Esophagus muscularis mucosa (tissue), 4 donors: Measurements from ENCODE around the gene PSMD13. TPM values are rescaled to one million over a fixed set of nuclear protein-coding genes. Genes with fewer than 3 reads are reported as not detected.

ENCODE experiments used
- DNase-seq: peaks from one replicate; pipeline ENCODE4 v3.0.0-alpha.2; 2017; ENCODE audit errors: extremely low spot score
- H3K27ac ChIP-seq, 4 donors: fragments of 200-600 bp; sonication (generic); replicated peaks in 1 of 4; 1 replicate in 3 of 4; 2 replicates in 1 of 4; pipeline ENCODE4 v1.5.1; 2016 to 2019; ENCODE audit warnings: mild to moderate bottlenecking in 1 of 4
- H3K27me3 ChIP-seq, 4 donors: fragments of 200-600 bp; sonication (generic); one replicate each; pipeline versions ENCODE4 v1.5.1 to v1.6.0; 2016 to 2019
- H3K36me3 ChIP-seq, 4 donors: fragments of 200-600 bp; sonication (generic); one replicate each; pipeline ENCODE4 v1.5.1; 2016 to 2019
- H3K4me1 ChIP-seq, 4 donors: fragments of 200-600 bp; sonication (generic); one replicate each; pipeline ENCODE4 v1.5.1; 2016 to 2019
- H3K4me3 ChIP-seq, 4 donors: fragments of 200-600 bp; sonication (generic); 1 replicate in 2 of 4; 2 replicates in 2 of 4; pipeline ENCODE4 v1.5.1; 2016 to 2019; ENCODE audit warnings: mild to moderate bottlenecking in 4 of 4, moderate library complexity in 1 of 4
- H3K9me3 ChIP-seq, 4 donors: fragments of 200-600 bp; sonication (generic); 1 replicate in 3 of 4; 2 replicates in 1 of 4; pipeline ENCODE4 v1.5.1; 2016 to 2019
- CTCF ChIP-seq, 3 experiments: fragments of 200-600 bp in 2 of 3; fragments of 450-650 bp in 1 of 3; sonication (generic) in 2 of 3; IDR thresholded peaks; one replicate each; pipeline ENCODE4 v1.5.1; 2017 to 2019; ENCODE audit warnings: antibody characterized with exemption in 3 of 3, mild to moderate bottlenecking in 2 of 3, moderate library complexity in 1 of 3
- EP300 ChIP-seq: sonication (generic); formaldehyde crosslinking; IDR thresholded peaks from one replicate; pipeline ENCODE4 v1.6.1; 2017; ENCODE audit warnings: antibody characterized with exemption
- POLR2A ChIP-seq: fragments of 450-650 bp; IDR thresholded peaks from one replicate; pipeline ENCODE4 v1.6.1; 2017; ENCODE audit warnings: antibody characterized with exemption, moderate library complexity, mild to moderate bottlenecking, low read depth
- POLR2AphosphoS5 ChIP-seq, 2 donors: sonication (generic); formaldehyde crosslinking; IDR thresholded peaks; one replicate each; pipeline ENCODE4 v1.6.1; 2017; ENCODE audit warnings: antibody characterized with exemption in 2 of 2
- WGBS: methylation state at CpG from one replicate; pipeline ENCODE4 v1.1.5; 2018; 5-methylcytosine and 5-hydroxymethylcytosine counted together
- intact Hi-C: fragments of 100-400 bp; cut with DNase I; formaldehyde crosslinking; loops from one replicate; pipeline ENCODE4 v1.15.1; 2023
- total RNA-seq, 4 donors: library from RNA; depleted of rRNA; stranded (reverse); fragments of >200 nt; gene quantifications; one replicate each; pipeline versions ENCODE4 v1.1.0 to v1.2.1, GENCODE V29; 2016

The PSMD13 gene
- total RNA-seq, 4 donors from 2014 or later: 86.4 to 124 (median 94.1) TPM

- no peak for DNase-seq
- peaks cover 34 to 74% (median 53%) of the 10 kb centered on the region in 4 donors for H3K36me3 ChIP-seq
- 91% methylated on average over 5 of the region's 5 CpGs for WGBS
- peaks cover 14 to 25% (median 22%) of the 10 kb centered on the region in 4 donors for H3K4me1 ChIP-seq
- TF ChIP-seq POLR2AphosphoS5 (IDR thresholded peaks at IDR 0.05) (no peak), POLR2A (no peak), EP300 (no peak), CTCF (IDR thresholded peaks at IDR 0.05) (no peak)
- no peak overlapping the region for H3K27ac ChIP-seq
- H3K4me3 ChIP-seq: no peak overlapping the region
- H3K27me3 ChIP-seq: no peaks in the 10 kb centered on the region
- no peaks in the 10 kb centered on the region for H3K9me3 ChIP-seq
- intact Hi-C loops: no loop called here
Measured at GRCh38 chr11:241634-242033, 4.9 kb downstream of the PSMD13 start.

DNA sequence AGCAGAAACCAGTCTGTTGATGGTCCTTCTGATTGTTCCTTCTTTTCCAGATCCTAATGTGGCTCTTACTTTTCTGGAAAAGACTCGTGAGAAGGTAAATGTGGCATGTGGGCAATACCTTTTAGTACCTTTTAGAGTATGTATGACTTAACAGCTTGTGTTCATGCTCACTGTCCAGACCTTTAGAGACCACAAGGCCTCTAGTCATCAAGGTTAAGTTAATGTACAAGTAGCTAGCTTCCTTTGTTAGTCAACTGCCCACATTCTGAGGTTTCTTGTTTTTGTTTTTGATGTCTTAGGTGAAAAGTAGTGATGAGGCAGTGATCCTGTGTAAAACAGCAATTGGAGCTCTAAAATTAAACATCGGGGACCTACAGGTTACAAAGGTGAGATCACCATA is 7.6 kb downstream of the PSMD13 start:
- intact Hi-C loops: no loop called here
- H3K36me3 ChIP-seq: peaks cover 57 to 100% (median 81%) of the 10 kb centered on the region in 4 donors
- H3K4me1 ChIP-seq: peaks cover 0 to 10% (median 3%) of the 10 kb centered on the region in 4 donors
- H3K27ac ChIP-seq: no peak overlapping the region
- TF ChIP-seq EP300 (no peak), POLR2A (no peak), CTCF (IDR thresholded peaks at IDR 0.05) (no peak)
- H3K4me3 ChIP-seq: no peak overlapping the region
- DNase-seq: no peak
- no peaks in the 10 kb centered on the region for H3K9me3 ChIP-seq
- no peaks in the 10 kb centered on the region for H3K27me3 ChIP-seq
- 92% methylated on average over 2 of the region's 2 CpGs for WGBS

DNA sequence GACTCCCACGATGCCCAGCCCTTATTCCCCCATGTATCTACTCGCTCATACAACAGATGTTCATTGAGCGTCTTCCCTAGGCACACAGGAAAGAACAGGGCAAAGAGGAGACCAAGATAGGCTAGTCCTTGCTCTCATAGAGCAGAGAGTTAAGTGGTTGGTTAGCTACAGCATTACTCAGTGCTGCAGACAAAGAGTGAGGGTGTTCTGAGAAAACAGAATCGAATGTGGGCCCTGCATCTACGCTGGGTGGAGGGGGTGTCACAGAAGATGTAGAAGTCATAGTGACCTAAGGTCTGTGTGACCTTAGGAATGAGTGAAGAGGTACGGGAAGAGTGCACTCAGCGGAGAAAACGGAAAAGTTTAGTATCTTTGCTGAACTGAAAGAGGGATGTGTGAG is 12.3 kb downstream of the PSMD13 start:
- no peaks in the 10 kb centered on the region for H3K27me3 ChIP-seq
- no peaks in the 10 kb centered on the region for H3K4me1 ChIP-seq
- no peak for TF ChIP-seq CTCF (IDR thresholded peaks at IDR 0.05)
- no peak overlapping the region for H3K27ac ChIP-seq
- intact Hi-C loops: no loop called here
- H3K4me3 ChIP-seq: no peak overlapping the region
- peaks cover 69 to 99% (median 96%) of the 10 kb centered on the region in 4 donors for H3K36me3 ChIP-seq
- 93% methylated on average over 8 of the region's 8 CpGs for WGBS
- no peaks in the 10 kb centered on the region for H3K9me3 ChIP-seq
- DNase-seq: no peak

GRCh38 chr11:250274-250673 is 13.5 kb downstream of the PSMD13 start:
- intact Hi-C loops: loop anchor here (5.0 kb wide), 1 partner anchor 112 kb away; no protein-coding TSS in a partner anchor
- Histone ChIP-seq H3K9me3 (no peaks in the 10 kb centered on the region), H3K4me3 (no peak overlapping the region), H3K27ac (no peak overlapping the region), H3K4me1 (no peaks in the 10 kb centered on the region), H3K27me3 (no peaks in the 10 kb centered on the region), H3K36me3 (peaks cover 57 to 87% (median 85%) of the 10 kb centered on the region in 4 donors)
- no peak for DNase-seq
- 85% methylated on average over 5 of the region's 5 CpGs for WGBS
- TF ChIP-seq POLR2A: no peak
- TF ChIP-seq POLR2AphosphoS5 (IDR thresholded peaks at IDR 0.05): no peak
- TF ChIP-seq CTCF (IDR thresholded peaks at IDR 0.05): no peak
- TF ChIP-seq EP300: no peak

DNA sequence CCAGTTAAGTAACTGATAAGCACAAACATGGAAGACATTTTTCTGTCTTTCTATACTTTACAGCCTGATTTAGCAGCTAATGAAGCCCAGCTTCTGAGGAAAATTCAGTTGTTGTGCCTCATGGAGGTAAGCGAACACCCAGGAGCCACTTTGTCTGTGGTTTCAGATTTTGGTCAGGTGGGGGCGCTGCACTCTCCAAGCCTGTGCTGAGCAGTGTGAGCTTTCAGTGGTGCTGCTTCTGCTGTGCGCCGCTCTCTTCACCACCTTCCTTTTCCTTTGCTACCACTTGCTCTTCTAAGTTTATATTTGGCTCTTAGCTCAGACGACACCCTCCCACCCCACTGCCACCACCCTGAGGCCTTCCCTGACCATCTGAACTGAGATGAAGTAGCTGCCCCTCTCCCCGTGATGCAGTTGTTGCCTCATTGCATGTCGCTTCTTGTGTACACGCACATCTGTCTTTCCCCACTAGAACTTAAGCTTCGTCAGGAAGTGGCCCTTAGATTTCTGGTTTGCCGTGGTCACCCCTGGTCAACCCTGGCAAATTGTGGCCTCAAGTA is 14.0 kb downstream of the PSMD13 start:
- Histone ChIP-seq H3K4me1 (no peaks in the 10 kb centered on the region), H3K27me3 (no peaks in the 10 kb centered on the region), H3K36me3 (peaks cover 53 to 81% (median 80%) of the 10 kb centered on the region in 4 donors), H3K9me3 (no peaks in the 10 kb centered on the region), H3K4me3 (no peak overlapping the region), H3K27ac (peak overlapping the region in 1 of 4 donors; percentile 11)
- WGBS: 81% methylated on average over 10 of the region's 10 CpGs
- TF ChIP-seq POLR2AphosphoS5 (IDR thresholded peaks at IDR 0.05): peak in 1 of 2 donors; percentile 27
- no peak for TF ChIP-seq EP300
- no peak for TF ChIP-seq POLR2A
- TF ChIP-seq CTCF (IDR thresholded peaks at IDR 0.05): peak; percentile 56 to 64 (median 58)
- intact Hi-C loops: loop anchor here (5.0 kb wide), 1 partner anchor 111 kb away; no protein-coding TSS in a partner anchor
- no peak for DNase-seq
